ENCODE measurements around the gene HOXB3.

The HOXB3 gene

GRCh38 chr17:48530887-48531272 lies 59.2 kb downstream of the HOXB3 start, which contains the start of gene HOXB1:
Gene HOXB1, minus strand, starts transcription at chr17:48531011. Its CDS starts 107 bp downstream, at chr17:48530904.
- H3K4me3 ChIP-seq (ENCODE audit: low read length) = no peak within 1 kb of the TSS
- no peak for DNase-seq (ENCODE audit: low read depth)
- no peak for TF ChIP-seq CTCF (conservative IDR thresholded peaks at IDR 0.05; ENCODE audit: low read depth, low read length)

- no peak overlapping the region for H3K4me3 ChIP-seq (ENCODE audit: low read length)
- TF ChIP-seq CTCF (conservative IDR thresholded peaks at IDR 0.05; ENCODE audit: low read depth, low read length) = no peak
- no peak for DNase-seq (ENCODE audit: low read depth)
These were observed 59.7 kb downstream of the HOXB3 start for GRCh38 chr17:48530208-48530886.

- TF ChIP-seq CTCF (conservative IDR thresholded peaks at IDR 0.05; ENCODE audit: low read depth, low read length) = no peak
- no peak overlapping the region for H3K4me3 ChIP-seq (ENCODE audit: low read length)
- no peak for DNase-seq (ENCODE audit: low read depth)
These were observed 60.4 kb downstream of the HOXB3 start for GRCh38 chr17:48529683-48530009.

- no peak for DNase-seq (ENCODE audit: low read depth)
- no peak overlapping the region for H3K4me3 ChIP-seq (ENCODE audit: low read length)
- TF ChIP-seq CTCF (conservative IDR thresholded peaks at IDR 0.05; ENCODE audit: low read depth, low read length) = no peak
These were observed 60.9 kb downstream of the HOXB3 start for GRCh38 chr17:48528936-48529682.

GRCh38 chr17:48528153-48528935 lies 61.7 kb downstream of the HOXB3 start:
- no peak overlapping the region for H3K4me3 ChIP-seq (ENCODE audit: low read length)
- no peak for TF ChIP-seq CTCF (conservative IDR thresholded peaks at IDR 0.05; ENCODE audit: low read depth, low read length)
- no peak for DNase-seq (ENCODE audit: low read depth)

GRCh38 chr17:48527547-48527932 lies 62.5 kb downstream of the HOXB3 start:
- no peak for TF ChIP-seq CTCF (conservative IDR thresholded peaks at IDR 0.05; ENCODE audit: low read depth, low read length)
- no peak for DNase-seq (ENCODE audit: low read depth)
- H3K4me3 ChIP-seq (ENCODE audit: low read length) = no peak overlapping the region
